ENCODE results near the gene TMEM132E. TPM values are rescaled to one million over a fixed set of nuclear protein-coding genes. Genes with fewer than 3 reads are reported as not detected.

Gene TMEM132E
- total and polyA plus RNA-seq, 2 of the 8 experiments (the other 6 are each of a cell fraction or from before 2014, with no cell fraction given): 0.45 to 0.60 TPM

- H2BK15ac ChIP-seq (ENCODE audit: low read length): peak overlapping the region; percentile 16; the same call in 1 of the 2 replicates
- H3K27me3 ChIP-seq (replicated peaks in 1 of 4; ENCODE audit: control insufficient read depth in 3 of 4, extremely low read depth in 1 of 4, insufficient read depth in 3 of 4, low read length in 3 of 4): peaks cover 6 to 13% (median 9%) of the 10 kb centered on the region in 4 experiments
- no peak overlapping the region for H2AK5ac ChIP-seq (ENCODE audit: low read depth, low read length)
- H2BK120ac ChIP-seq (replicated peaks; ENCODE audit: low read depth, low read length): no peak overlapping the region
- no peak overlapping the region; a peak in 1 of 4 replicates for H3K4me2 ChIP-seq (ENCODE audit: insufficient read depth in 1 of 2, low read depth in 2 of 2, low read length in 2 of 2)
- H3K9ac ChIP-seq (replicated peaks in 1 of 4; ENCODE audit: extremely low read depth in 1 of 4, low read depth in 3 of 4, low read length in 3 of 4): no peak overlapping the region
- WGBS, 2 experiments (ENCODE audit: extremely low coverage in 1 of 2, insufficient coverage in 1 of 2, insufficient read length in 1 of 2, insufficient replicate concordance in 2 of 2, low coverage in 1 of 2, low lambda C conversion rate in 2 of 2, missing lambda C conversion rate in 1 of 2): 63% methylated on average over 22 of the region's 53 CpGs; no CpG with 5 or more reads in 1 of the 2 experiments
- H3K9me3 ChIP-seq (ENCODE audit: insufficient read depth in 2 of 2, low read depth in 1 of 2, low read length in 1 of 2): no peaks in the 10 kb centered on the region
- H4K91ac ChIP-seq (replicated peaks; ENCODE audit: insufficient read length, low read length): no peak overlapping the region
- no peak overlapping the region for H3K4me3 ChIP-seq (ENCODE audit: extremely low read depth in 1 of 4, insufficient read depth in 2 of 4, low read depth in 3 of 4, low read length in 4 of 4)
- no peak overlapping the region for H3K56ac ChIP-seq (replicated peaks; ENCODE audit: insufficient read length, low read depth, low read length)
- peaks cover 2 to 21% (median 7%) of the 10 kb centered on the region in 4 experiments; a peak in 4 of 7 replicates for H3K4me1 ChIP-seq (replicated peaks in 1 of 4; ENCODE audit: control insufficient read depth in 3 of 4, insufficient read depth in 4 of 4, low read length in 3 of 4)
- H4K5ac ChIP-seq (ENCODE audit: insufficient read length, low read depth, low read length): no peak overlapping the region
- no peak overlapping the region for H4K8ac ChIP-seq (ENCODE audit: extremely low read depth, insufficient read depth, low read length)
- H2BK12ac ChIP-seq (ENCODE audit: low read depth, low read length): 0 out of 2 replicates have a peak overlapping the region, but pooled peaks have one; percentile 27
- FAIRE-seq (no peak), DNase-seq (ENCODE audit: low read depth in 1 of 2, low spot score in 2 of 2) (peak in 1 of 2 experiments; percentile 58)
- H3K27ac ChIP-seq (ENCODE audit: low read depth, low read length): no peak overlapping the region
- no peaks in the 10 kb centered on the region for H4K20me1 ChIP-seq (replicated peaks in 1 of 2; ENCODE audit: control insufficient read depth in 1 of 2, insufficient read depth in 2 of 2, low read length in 2 of 2)
- no peak overlapping the region for H3K4ac ChIP-seq (replicated peaks; ENCODE audit: insufficient read length, low read depth, low read length)
- H3K23me2 ChIP-seq (ENCODE audit: low read depth, low read length): no peaks in the 10 kb centered on the region
- H3K79me1 ChIP-seq (ENCODE audit: low read depth, low read length): no peaks in the 10 kb centered on the region
- H3K18ac ChIP-seq (ENCODE audit: extremely low read depth, low read length): no peak overlapping the region
- no peak overlapping the region for H2BK5ac ChIP-seq (ENCODE audit: low read depth, low read length)
- H3K79me2 ChIP-seq (ENCODE audit: control insufficient read depth in 1 of 2, insufficient read depth in 2 of 2, low read length in 2 of 2): no peaks in the 10 kb centered on the region
- H2AFZ ChIP-seq (ENCODE audit: low read length): no peak overlapping the region
- no peak overlapping the region for H3K14ac ChIP-seq (ENCODE audit: insufficient read length)
- no peaks in the 10 kb centered on the region for H3K36me3 ChIP-seq (ENCODE audit: control insufficient read depth in 2 of 4, insufficient read depth in 4 of 4, low read length in 3 of 4)
- POLR2A ChIA-PET (ENCODE audit: partially characterized antibody): interaction anchor here (1.2 to 1.4 kb wide), 2 partner anchors 10 to 44 kb away, joined by 3 to 4 read pairs; no protein-coding TSS in a partner anchor
- no peak overlapping the region for H3K23ac ChIP-seq (ENCODE audit: insufficient read length)
- no peak overlapping the region for H2BK20ac ChIP-seq (ENCODE audit: low read length)
- CTCF ChIA-PET (ENCODE audit: partially characterized antibody): interaction anchor here (0.6 to 4.1 kb wide), 10 partner anchors 9 to 178 kb away, joined by 3 to 26 read pairs (median 4); no protein-coding TSS in a partner anchor
- no peak for TF ChIP-seq FOSL1 (IDR thresholded peaks at IDR 0.05; ENCODE audit: insufficient read depth, low read depth, low read length)
- peak; percentile 93 for TF ChIP-seq MAX (IDR thresholded peaks at IDR 0.05)
- no peak for TF ChIP-seq CHD1 (IDR thresholded peaks at IDR 0.05; ENCODE audit: low read depth, low read length)
- no peak for TF ChIP-seq SP2 (IDR thresholded peaks at IDR 0.05; ENCODE audit: low read length)
- no peak for TF ChIP-seq SIX5 (IDR thresholded peaks at IDR 0.05; ENCODE audit: low read depth, low read length)
- no peak for TF ChIP-seq ATF3 (IDR thresholded peaks at IDR 0.05; ENCODE audit: insufficient read depth, low read depth, low read length)
- no peak for TF ChIP-seq EZH2 (IDR thresholded peaks at IDR 0.05; ENCODE audit: low read depth, low read length, severe bottlenecking)
- TF ChIP-seq HDAC2 (IDR thresholded peaks at IDR 0.05; ENCODE audit: borderline replicate concordance in 1 of 2, low read depth in 2 of 2, low read length in 2 of 2): no peak
- no peak for TF ChIP-seq BACH1 (IDR thresholded peaks at IDR 0.05; ENCODE audit: low read length)
- TF ChIP-seq RAD21 (IDR thresholded peaks at IDR 0.05 in 1 of 2, conservative IDR thresholded peaks at IDR 0.05 in 1 of 2; ENCODE audit: low read depth in 2 of 2, low read length in 2 of 2): peak in 1 of 2 experiments; percentile 20; a peak in 1 of 4 replicates
- TF ChIP-seq GTF2F1 (IDR thresholded peaks at IDR 0.05; ENCODE audit: borderline replicate concordance, low read depth, low read length): no peak
Measured at GRCh38 chr17:34626121-34626681, 46.8 kb downstream of the TMEM132E start.

Measured in H1 (cell line).